Measurements from ENCODE around the gene MTO1. TPM values are rescaled to one million over a fixed set of nuclear protein-coding genes. Genes with fewer than 3 reads are reported as not detected.

Gene MTO1
- total RNA-seq, 2 experiments from 2014 or later, result 63.8 to 72.5 TPM

GRCh38 chr6:73542891-73543290 lies 81.4 kb downstream of the MTO1 start:
- ChIA-PET CTCF (ENCODE audit: unreplicated experiment) (no interaction called here), POLR2A (interaction anchor here (0.6 to 1.9 kb wide), 9 partner anchors 10 to 108 kb away, joined by 3 to 5 read pairs (median 4); no protein-coding TSS in a partner anchor)
- Histone ChIP-seq H3K79me2 (ENCODE audit: insufficient read depth, low read depth, low read length) (no peaks in the 10 kb centered on the region), H3K4me1 (ENCODE audit: insufficient read depth, low read length, poor library complexity, severe bottlenecking) (no peaks in the 10 kb centered on the region), H2AFZ (ENCODE audit: low read length) (no peak overlapping the region), H3K4me3 (ENCODE audit: low read depth, low read length, poor library complexity, severe bottlenecking) (no peak overlapping the region), H3K36me3 (ENCODE audit: insufficient read depth, low read length) (no peaks in the 10 kb centered on the region), H3K9me3 (ENCODE audit: low read length) (no peaks in the 10 kb centered on the region), H3K4me2 (ENCODE audit: low read length) (no peak overlapping the region), H3K27ac (ENCODE audit: low read depth, low read length, poor library complexity, severe bottlenecking) (no peak overlapping the region), H3K9me2 (ENCODE audit: insufficient read depth, low read length) (no peaks in the 10 kb centered on the region), H4K20me1 (ENCODE audit: insufficient read depth, low read length) (no peaks in the 10 kb centered on the region)
- TF ChIP-seq EZH2phosphoT487 (IDR thresholded peaks at IDR 0.05; ENCODE audit: borderline replicate concordance, low read depth, low read length) (no peak), CTCF (conservative IDR thresholded peaks at IDR 0.05; ENCODE audit: low read length) (no peak)
- BruUV-seq (replicated peaks), result no TSS peak
- no peak for DNase-seq (ENCODE audit: low spot score)
- intact Hi-C loops (cut with micrococcal nuclease; ENCODE audit: unreplicated experiment), result no loop called here

- H3K36me3 ChIP-seq (ENCODE audit: insufficient read depth, low read length), result no peaks in the 10 kb centered on the region
- H4K20me1 ChIP-seq (ENCODE audit: insufficient read depth, low read length), result no peaks in the 10 kb centered on the region
- intact Hi-C loops (cut with micrococcal nuclease; ENCODE audit: unreplicated experiment), result no loop called here
- ChIA-PET POLR2A (interaction anchor here (0.7 kb wide), 1 partner anchor 346 kb away, joined by 5 read pairs; no protein-coding TSS in a partner anchor), CTCF (ENCODE audit: unreplicated experiment) (no interaction called here)
- H3K79me2 ChIP-seq (ENCODE audit: insufficient read depth, low read depth, low read length), result no peaks in the 10 kb centered on the region
- DNase-seq (ENCODE audit: low spot score), result no peak
- no peaks in the 10 kb centered on the region for H3K4me1 ChIP-seq (ENCODE audit: insufficient read depth, low read length, poor library complexity, severe bottlenecking)
- no peak overlapping the region for H3K27ac ChIP-seq (ENCODE audit: low read depth, low read length, poor library complexity, severe bottlenecking)
- no peak overlapping the region for H3K4me2 ChIP-seq (ENCODE audit: low read length)
- TF ChIP-seq EZH2phosphoT487 (IDR thresholded peaks at IDR 0.05; ENCODE audit: borderline replicate concordance, low read depth, low read length), result no peak
- no peak for TF ChIP-seq CTCF (conservative IDR thresholded peaks at IDR 0.05; ENCODE audit: low read length)
- H3K9me2 ChIP-seq (ENCODE audit: insufficient read depth, low read length), result no peaks in the 10 kb centered on the region
- no peak overlapping the region for H3K4me3 ChIP-seq (ENCODE audit: low read depth, low read length, poor library complexity, severe bottlenecking)
- no peak overlapping the region for H2AFZ ChIP-seq (ENCODE audit: low read length)
- no TSS peak for BruUV-seq (replicated peaks)
- no peaks in the 10 kb centered on the region for H3K9me3 ChIP-seq (ENCODE audit: low read length)
These were observed 85.5 kb downstream of the MTO1 start for GRCh38 chr6:73547036-73547435.
